OCI-LY7 (cell line): ENCODE results near the gene ABCB11.

Source experiments
- CTCF ChIP-seq: fragments of 200-600 bp; sonication (generic); conservative IDR thresholded peaks from 2 replicates; pipeline ENCODE4 v1.5.1; 2014; ENCODE audit warnings: mild to moderate bottlenecking, antibody characterized with exemption, low read length, moderate library complexity, mixed read lengths
- EZH2phosphoT487 ChIP-seq: fragments of 200-600 bp; sonication (generic); IDR thresholded peaks from 2 replicates; pipeline ENCODE4 v1.6.1; 2018; ENCODE audit warnings: low read depth, borderline replicate concordance, mild to moderate bottlenecking, mixed run types, antibody characterized with exemption, low read length, moderate library complexity, mixed read lengths

- TF ChIP-seq CTCF (no peak), EZH2phosphoT487 (no peak)
Measured at GRCh38 chr2:168970711-168971233, 60.4 kb downstream of the ABCB11 start.
